ENCODE data around the gene RNF19B.

GRCh38 chr1:32967888-32968568 lies 3.4 kb upstream of the RNF19B start:
- no peak for TF ChIP-seq CTCF (IDR thresholded peaks at IDR 0.05)
- no peak for TF ChIP-seq POLR2A (IDR thresholded peaks at IDR 0.05)
